GM18517 (cell line): ENCODE results near the gene NPTN.
"Not testable (repeated sequence)": the region's sequence is repeated elsewhere in the genome, so short reads cannot be mapped to it uniquely, and the experiment has no call there.

ENCODE experiments used
- ATAC-seq: cut with Tn5 transposase; IDR thresholded peaks from one replicate; pipeline ENCODE4 v1.9.1; 2021; ENCODE audit warnings: mild to moderate bottlenecking, moderate library complexity; ENCODE audit not compliant: unreplicated experiment

The NPTN gene

GRCh38 chr15:73573037-73573436 is 60.2 kb downstream of the NPTN start:
- no peak for ATAC-seq

GRCh38 chr15:73572296-73572695 is 60.9 kb downstream of the NPTN start:
- ATAC-seq = no peak

- no peak for ATAC-seq
Measured at GRCh38 chr15:73571346-73571745, 61.8 kb downstream of the NPTN start.

GRCh38 chr15:73570355-73571032 is 62.7 kb downstream of the NPTN start:
- no peak for ATAC-seq

GRCh38 chr15:73569361-73569760 is 63.8 kb downstream of the NPTN start:
- ATAC-seq = no peak

GRCh38 chr15:73568564-73569280 is 64.5 kb downstream of the NPTN start:
- no peak for ATAC-seq

GRCh38 chr15:73567020-73567419 is 66.2 kb downstream of the NPTN start:
- no peak for ATAC-seq

- no peak for ATAC-seq
Measured at GRCh38 chr15:73564255-73564654, 68.9 kb downstream of the NPTN start.

- ATAC-seq = no peak
Measured at GRCh38 chr15:73560501-73561117, 72.6 kb downstream of the NPTN start.

GRCh38 chr15:73558529-73558928 is 74.7 kb downstream of the NPTN start:
- no peak for ATAC-seq

GRCh38 chr15:73555080-73555479 is 78.1 kb downstream of the NPTN start:
- no peak for ATAC-seq

- ATAC-seq = no peak
Measured at GRCh38 chr15:73550190-73550589, 83.0 kb downstream of the NPTN start.

- not testable (repeated sequence) for ATAC-seq
Measured at GRCh38 chr15:73548925-73549324, 84.3 kb downstream of the NPTN start.

GRCh38 chr15:73541479-73541878 is 91.7 kb downstream of the NPTN start:
- no peak for ATAC-seq

- no peak for ATAC-seq
Measured at GRCh38 chr15:73540161-73540560, 93.0 kb downstream of the NPTN start.

GRCh38 chr15:73539212-73540128 is 93.7 kb downstream of the NPTN start:
- no peak for ATAC-seq

- ATAC-seq = no peak
Measured at GRCh38 chr15:73538563-73539211, 94.5 kb downstream of the NPTN start.

- ATAC-seq = no peak
Measured at GRCh38 chr15:73538123-73538522, 95.1 kb downstream of the NPTN start.

- ATAC-seq = no peak
Measured at GRCh38 chr15:73530649-73531048, 102.5 kb downstream of the NPTN start.

- ATAC-seq = no peak
Measured at GRCh38 chr15:73527598-73527997, 105.6 kb downstream of the NPTN start.

GRCh38 chr15:73524919-73525318 is 108.3 kb downstream of the NPTN start:
- ATAC-seq = no peak
